Activated CD4-positive, CD25-positive, alpha-beta regulatory T cell treated with anti-CD3 and anti-CD28 coated beads, Interleukin-2, amount 50 U/mL, for 24 hours (primary cell): ENCODE measurements around the gene LMNA.
"Not testable (repeated sequence)": the region's sequence is repeated elsewhere in the genome, so short reads cannot be mapped to it uniquely, and the experiment has no call there.

Experiments
- ATAC-seq, 2 donors: fragments of 150-1000 bp; cut with Tn5 transposase; one replicate each; pipeline ENCODE4 v1.10.0; 2021; ENCODE audit warnings: mild to moderate bottlenecking in 1 of 2, moderate library complexity in 1 of 2

Gene LMNA

GRCh38 chr1:156122086-156122485 is 7.6 kb downstream of the LMNA start:
- no peak for ATAC-seq

GRCh38 chr1:156122519-156123355 is 8.2 kb downstream of the LMNA start:
- ATAC-seq = no peak

DNA sequence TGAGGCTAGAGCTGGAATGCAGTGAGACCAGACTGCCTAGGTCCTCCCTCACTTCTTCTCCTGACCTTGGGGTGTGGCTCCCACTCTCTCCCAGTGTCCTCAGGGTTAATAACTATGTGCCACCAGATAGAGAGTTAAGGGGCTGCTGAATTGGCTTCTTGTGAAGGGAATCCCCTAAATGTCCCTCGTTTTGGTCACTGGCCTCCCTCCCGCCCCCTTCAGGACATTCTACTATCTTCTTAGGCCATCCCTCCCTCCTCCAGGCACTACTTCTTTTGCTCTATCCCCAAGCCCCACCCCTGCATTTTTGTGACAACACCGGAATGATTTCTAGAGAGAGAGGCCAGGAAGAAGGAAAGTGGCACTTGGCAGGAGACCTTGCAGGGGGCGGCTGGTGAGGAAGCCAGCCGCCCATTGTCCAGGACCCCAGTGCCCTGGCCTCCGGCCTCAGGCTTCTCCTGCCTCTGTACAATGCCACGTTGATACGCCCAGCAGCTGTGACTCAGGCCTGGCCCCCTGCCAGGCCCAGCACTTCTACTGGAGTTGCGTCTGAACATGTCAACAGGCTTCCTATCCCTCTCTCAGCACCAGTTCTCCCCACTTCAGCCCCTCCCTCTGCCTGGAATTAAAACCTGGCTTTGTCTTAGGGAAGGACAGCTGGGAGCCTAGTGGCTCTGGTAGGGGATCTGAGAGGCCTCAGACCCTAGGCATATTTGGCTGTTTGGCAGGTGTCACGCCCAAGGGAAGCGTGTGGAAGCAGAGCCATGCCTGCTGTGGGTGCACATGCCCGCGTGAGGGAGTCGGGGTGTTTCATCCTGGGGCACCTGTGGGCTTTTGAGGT is 9.1 kb downstream of the LMNA start:
- peak in 1 of 2 donors; percentile 13 for ATAC-seq

GRCh38 chr1:156124557-156125483 is 10.3 kb downstream of the LMNA start:
- ATAC-seq = no peak

DNA sequence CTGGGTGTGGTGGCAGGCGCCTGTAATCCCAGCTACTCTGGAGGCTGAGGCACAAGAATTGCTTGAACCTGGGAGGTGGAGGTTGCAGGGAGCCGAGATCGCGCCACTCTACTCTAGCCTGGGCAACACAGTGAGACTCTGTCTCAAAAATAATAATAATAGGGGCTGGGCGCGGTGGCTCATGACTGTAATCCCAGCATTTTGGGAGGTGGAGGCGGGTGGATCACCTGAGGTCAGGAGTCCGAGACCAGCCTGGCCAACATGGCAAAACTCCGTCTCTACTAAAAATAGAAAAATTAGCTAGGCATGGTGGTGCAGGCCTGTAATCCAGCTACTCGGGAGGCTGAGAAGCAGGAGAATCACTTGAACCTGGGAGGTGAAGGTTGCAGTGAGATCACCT is 11.0 kb downstream of the LMNA start:
- ATAC-seq = not testable (repeated sequence)

DNA sequence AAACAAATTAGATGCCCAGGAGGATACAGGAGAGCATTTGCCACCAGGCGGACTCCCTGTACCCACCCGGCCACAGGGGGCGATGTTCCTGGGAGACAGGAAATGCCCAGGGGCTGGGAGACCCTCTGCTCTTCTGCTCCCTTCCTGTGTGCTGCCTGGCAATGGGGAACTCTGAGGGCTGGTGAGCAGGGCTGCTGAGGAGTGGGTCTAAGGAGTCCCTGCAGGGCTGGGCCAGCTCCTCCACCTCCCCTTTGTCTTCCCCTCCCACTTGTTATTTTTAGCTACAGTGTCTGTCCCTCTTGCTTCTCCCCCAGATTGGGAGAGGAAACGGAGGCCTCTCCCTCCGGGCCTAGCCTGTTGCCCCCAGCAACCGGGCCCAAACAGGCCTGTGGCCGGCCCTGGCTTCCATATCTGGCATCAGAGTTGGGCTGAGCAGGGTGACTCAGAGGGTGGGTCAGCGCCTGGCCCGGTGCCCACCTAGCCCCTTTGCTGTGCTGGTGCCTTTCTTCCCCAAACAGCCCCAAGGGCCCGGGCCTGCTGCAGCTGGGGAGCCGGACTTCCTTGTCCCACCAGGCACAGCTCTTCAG is 11.6 kb downstream of the LMNA start:
- ATAC-seq = peak; percentile 18 to 19

GRCh38 chr1:156126630-156127534 is 12.4 kb downstream of the LMNA start:
- peak; percentile 86 to 91 for ATAC-seq

DNA sequence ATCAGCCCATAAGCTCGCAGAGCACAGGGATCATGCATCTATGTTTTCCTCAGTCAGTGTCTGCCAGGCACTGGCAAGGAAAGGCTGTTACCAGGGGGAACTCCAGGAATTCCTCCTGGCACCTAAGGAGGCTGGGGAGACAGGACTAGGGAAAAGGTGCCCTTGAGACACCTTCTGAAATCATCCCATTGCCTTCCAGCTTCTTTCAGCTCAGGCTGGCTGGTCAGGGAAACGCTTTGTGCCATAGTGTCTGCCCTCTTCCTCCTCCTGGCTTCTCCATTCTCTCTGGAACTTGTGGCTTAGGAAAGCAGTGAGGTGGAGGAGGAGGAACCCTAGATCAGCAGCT is 13.8 kb downstream of the LMNA start:
- ATAC-seq = no peak

DNA sequence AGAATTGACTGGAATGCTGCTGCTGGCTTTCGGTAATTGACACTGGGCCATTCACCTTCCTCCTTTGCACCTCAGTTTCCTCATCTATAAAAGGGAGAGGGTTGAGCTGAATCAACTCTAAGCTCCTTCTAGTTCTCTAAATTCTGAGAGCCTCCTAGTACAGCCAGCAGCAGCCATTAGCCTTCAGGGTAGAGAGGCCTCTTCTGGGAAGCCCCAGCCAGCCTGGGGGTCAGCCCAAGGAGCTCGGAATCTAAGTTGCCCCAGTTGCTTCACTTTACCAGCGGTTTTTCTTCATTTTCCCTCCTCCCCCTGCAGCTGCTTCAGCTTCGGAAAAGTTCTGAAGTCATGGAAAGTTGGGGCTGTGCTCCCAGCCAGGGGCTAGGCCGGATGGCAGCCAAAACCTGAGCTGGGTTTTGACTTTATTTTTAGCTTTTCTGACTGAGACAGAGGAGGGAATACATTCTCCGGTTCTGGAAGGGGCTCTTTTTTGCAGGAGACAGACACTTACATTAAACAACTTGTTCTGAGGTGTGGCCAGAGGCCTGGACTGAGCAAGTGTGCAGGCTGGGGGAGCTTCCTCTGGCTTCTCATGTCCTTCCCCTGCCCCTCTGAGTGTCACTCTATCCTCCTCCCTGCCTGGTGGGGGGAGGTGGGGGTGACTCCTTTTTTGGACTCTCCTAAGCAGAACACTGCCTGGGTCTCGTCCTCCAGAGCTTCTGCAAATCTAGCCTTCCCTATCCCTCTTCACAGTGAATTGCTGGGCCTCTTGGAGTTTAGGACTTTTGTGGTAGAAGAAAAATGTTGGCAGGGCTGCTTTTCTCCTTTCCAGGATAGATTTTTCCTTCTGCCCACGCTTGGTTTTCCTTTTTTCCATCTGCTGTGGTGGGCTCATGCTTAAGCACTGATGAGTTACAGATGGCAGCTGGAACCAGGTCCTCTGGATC is 14.4 kb downstream of the LMNA start:
- no peak for ATAC-seq

- ATAC-seq = peak; percentile 11 to 13
Measured at GRCh38 chr1:156129687-156130577, 15.4 kb downstream of the LMNA start.

DNA sequence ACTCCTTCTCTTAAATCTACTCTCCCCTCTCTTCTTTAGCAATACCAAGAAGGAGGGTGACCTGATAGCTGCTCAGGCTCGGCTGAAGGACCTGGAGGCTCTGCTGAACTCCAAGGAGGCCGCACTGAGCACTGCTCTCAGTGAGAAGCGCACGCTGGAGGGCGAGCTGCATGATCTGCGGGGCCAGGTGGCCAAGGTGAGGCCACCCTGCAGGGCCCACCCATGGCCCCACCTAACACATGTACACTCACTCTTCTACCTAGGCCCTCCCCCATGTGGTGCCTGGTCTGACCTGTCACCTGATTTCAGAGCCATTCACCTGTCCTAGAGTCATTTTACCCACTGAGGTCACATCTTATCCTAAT is 16.0 kb downstream of the LMNA start:
- ATAC-seq = no peak

DNA sequence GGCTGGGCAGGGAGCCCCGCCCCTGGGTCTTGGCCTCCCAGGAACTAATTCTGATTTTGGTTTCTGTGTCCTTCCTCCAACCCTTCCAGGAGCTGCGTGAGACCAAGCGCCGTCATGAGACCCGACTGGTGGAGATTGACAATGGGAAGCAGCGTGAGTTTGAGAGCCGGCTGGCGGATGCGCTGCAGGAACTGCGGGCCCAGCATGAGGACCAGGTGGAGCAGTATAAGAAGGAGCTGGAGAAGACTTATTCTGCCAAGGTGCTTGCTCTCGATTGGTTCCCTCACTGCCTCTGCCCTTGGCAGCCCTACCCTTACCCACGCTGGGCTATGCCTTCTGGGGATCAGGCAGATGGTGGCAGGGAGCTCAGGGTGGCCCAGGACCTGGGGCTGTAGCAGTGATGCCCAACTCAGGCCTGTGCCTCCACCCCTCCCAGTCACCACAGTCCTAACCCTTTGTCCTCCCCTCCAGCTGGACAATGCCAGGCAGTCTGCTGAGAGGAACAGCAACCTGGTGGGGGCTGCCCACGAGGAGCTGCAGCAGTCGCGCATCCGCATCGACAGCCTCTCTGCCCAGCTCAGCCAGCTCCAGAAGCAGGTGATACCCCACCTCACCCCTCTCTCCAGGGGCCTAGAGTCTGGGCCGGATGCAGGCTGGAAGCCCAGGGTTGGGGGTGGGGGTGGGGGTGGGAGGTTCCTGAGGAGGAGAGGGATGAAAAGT is 20.4 kb downstream of the LMNA start:
- ATAC-seq = no peak

- no peak for ATAC-seq
Measured at GRCh38 chr1:156135930-156136871, 21.7 kb downstream of the LMNA start.

- ATAC-seq = no peak
Measured at GRCh38 chr1:156136970-156137483, 22.5 kb downstream of the LMNA start.

- no peak for ATAC-seq
Measured at GRCh38 chr1:156138458-156138867, 24.0 kb downstream of the LMNA start.

DNA sequence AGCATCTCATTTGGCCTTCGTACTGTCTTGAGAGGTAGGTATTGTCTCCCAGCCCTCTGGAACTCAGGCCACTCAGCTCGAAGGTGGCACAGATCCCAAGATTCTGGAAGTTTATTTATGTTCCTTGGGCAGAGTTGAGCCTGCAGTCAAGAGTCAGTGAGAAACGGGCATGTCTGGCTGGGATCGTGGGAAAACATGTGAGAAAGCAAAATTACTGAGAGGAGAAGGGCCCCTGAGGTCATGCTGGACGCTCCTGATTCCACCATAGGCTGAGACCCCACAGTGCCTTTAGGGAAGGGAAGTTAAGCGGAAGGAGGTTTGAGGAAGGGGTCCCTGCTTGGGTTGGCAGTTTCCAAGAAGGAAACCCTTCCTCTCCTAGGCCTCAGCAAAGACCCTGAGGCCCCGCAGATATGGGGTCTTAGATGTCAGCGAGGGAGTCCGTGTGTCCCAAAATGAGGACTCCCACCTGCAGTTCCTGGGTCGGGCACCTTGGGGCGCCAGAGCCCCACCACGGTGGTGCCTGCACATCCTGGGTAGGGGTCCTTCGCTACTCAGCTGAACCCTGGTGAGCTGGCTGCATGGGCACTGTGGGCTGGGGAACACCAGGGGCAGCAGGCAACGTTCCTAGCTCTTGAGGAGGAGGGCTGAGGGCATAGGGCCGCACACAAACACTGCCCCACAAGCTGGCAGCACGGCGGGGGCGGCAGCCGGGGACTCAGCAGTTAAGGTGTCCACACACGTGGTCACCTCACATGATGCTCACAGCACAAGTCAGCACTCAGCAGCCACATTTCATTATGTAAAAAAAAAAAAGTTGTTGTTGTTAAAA is 26.6 kb downstream of the LMNA start:
- no peak for ATAC-seq
